Measurements from ENCODE around the gene PSMB8.
A peak's percentile ranks its signal among the peaks of the same experiment; 100 is the strongest.

PSMB8 gene

DNA sequence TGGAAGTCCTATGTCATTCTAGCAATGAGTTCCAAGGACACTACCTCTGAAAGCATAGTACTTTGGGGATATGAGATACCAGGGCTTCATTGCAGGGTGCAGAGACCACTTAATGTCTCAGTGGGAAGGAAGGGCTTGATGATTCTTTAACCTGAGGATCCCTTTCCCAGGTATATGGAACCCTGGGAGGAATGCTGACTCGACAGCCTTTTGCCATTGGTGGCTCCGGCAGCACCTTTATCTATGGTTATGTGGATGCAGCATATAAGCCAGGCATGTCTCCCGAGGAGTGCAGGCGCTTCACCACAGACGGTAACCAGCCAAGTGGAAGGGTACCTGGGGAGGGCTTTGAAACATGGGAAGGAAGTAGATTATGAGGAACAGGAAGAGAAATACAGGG, 14.3 kb upstream of the PSMB8 start:
- no peak for DNase-seq
- intact Hi-C loops (cut with DNase I) = no loop called here

DNA sequence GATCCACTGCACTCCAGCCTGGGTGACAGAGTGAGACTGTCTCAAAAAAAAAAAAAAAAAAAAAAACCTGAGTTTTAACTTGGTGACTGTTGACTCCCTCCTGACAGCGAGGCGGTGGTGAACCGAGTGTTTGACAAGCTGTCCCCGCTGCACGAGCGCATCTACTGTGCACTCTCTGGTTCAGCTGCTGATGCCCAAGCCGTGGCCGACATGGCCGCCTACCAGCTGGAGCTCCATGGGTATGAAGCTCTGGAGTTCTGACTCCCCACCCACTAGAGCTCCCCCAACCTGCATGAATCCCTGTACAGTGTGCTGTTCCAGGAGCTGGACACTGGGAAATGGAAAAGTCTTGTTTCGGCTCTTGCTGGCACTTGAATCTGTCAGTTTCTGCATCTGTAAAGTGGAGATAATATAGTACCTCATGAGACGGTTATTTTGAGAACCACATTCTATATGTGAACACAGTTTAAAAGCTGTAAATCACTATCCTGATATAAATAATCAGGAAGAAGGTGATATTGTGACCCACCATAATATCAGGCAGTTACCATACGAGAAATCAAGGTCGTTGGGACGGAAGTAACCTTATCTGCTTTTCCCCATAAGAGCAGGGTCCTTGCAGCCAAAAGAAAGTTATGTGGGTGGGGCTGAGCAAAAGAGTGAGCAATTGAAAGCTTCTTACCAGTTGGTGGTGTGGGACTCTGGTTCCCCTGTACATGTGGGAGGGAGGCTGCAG, 13.5 kb upstream of the PSMB8 start:
- no peak for DNase-seq
- intact Hi-C loops (cut with DNase I) = no loop called here

DNA sequence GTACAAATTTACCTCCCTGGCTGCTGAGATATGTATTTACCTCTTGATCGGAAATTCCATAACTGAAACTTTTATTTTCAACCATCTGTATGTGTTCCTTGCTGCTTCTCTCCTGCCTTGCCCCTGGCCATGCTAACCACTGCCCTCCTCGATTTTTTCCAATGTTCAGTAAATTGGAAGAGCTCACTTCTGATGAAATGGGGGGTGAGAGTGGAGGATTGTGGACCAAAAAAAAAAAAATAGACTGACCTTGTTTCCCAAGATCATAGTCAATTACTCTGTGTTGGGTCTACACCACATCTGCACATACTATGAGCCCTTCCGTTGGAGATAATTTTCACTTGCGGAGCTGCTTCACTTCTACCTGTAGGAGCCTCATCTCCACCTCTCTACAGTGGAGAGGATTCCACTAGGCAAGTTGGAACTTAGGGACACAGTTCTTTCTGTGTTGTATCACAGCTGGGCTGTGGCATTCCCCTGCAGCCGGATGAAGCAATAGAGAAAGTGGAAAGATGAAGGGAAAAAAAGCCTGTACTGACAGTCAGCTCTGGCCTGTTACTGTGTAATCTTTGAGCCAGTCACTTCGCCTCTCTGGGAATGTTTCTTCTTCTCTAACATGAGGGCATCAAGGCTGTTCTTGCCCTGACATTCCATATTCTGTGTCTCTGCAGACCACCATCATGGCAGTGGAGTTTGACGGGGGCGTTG, 11.8 kb upstream of the PSMB8 start:
- intact Hi-C loops (cut with DNase I) = no loop called here
- no peak for DNase-seq

DNA sequence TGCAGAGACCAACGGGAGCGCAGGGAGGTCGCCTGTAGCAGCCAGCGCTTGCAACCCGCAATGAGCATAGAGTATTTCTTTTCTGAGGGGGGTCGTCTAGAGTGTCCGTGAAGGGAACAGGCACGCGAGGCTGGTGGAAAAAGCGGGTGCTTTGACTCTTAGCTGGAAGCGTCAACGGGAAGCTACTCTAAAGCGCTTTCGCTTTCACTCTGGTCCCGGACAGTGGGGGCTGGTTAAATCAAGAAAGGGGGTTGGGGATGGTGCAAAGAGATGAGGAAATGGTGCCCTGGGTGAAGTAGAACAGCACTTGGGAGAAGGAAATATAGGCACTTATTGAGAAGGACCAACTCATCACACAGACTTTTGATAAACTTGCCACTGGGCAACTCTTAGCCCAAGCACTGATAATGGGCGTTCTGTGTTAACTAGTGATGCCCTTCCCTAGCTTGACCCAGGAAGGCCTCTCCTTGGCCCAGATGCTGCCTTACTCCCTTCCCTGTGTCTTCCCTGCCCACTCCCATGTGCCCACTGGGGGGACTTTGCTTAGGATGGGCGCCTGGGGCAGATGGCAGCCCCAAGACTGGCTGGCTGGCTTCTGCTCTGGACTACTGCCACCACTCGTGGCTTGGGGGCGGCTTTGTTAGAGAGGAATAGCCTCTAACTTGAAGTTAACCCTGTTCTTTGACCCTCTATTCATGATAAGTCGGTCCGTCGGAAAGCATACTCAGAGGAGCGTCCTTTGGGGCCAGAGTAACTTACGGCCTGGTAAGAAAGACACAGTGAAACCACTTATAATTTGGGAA, 10.7 kb upstream of the PSMB8 start:
- peak in 3 of 10 donors; percentile 18 to 72 (median 62) for DNase-seq
- intact Hi-C loops (cut with DNase I) = loop anchor here (1.0 kb wide), 1 partner anchor 16 kb away; the partner anchor contains the start of gene TAP2

DNA sequence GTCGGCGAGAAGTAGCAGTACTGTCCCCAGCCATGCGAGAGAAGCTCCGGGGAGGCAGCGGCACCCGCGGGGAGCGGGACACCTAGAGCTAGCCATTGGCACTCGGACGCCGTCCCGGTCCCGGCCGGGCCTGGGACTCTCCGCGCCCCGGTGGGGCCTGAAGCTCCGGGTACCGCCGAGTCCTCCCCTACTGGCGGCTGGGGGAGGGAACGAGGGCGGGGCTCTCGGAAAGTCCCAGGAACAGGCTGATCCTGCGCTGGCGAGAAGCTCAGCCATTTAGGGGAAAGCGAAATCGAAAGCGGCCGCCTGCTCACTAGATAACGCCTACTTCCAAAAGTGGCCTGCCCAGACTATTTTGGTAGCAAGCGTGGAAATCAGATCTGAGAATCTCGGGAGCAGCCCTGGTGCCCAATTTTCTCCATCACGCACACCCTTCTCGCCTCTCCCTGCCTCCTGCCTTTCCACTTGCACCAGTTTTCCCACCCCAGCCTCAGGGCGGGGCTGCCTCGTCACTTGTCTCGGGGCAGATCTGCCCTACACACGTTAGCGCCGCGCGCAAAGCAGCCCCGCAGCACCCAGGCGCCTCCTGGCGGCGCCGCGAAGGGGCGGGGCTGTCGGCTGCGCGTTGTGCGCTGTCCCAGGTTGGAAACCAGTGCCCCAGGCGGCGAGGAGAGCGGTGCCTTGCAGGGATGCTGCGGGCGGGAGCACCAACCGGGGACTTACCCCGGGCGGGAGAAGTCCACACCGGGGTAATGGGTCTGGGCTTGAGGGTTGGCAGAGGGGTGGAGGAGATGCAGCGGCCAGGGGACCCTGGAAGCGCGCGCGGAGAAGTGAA, 9.9 kb upstream of the PSMB8 start, which contains the start of the genes PSMB9 and TAP1:
TSS of gene PSMB9 (plus strand) at position 652 of the 835 bp plus-strand sequence. CDS start at position 690, 38 bp downstream.
TSS of gene TAP1 (minus strand) at position 164 of the 835 bp plus-strand sequence. CDS start at position 96, 68 bp downstream.
- DNase-seq = peak; percentile 84 to 99 (median 90)
- intact Hi-C loops (cut with DNase I) = loop anchor here (1.0 kb wide), 1 partner anchor 15 kb away; the partner anchor contains the start of gene TAP2

DNA sequence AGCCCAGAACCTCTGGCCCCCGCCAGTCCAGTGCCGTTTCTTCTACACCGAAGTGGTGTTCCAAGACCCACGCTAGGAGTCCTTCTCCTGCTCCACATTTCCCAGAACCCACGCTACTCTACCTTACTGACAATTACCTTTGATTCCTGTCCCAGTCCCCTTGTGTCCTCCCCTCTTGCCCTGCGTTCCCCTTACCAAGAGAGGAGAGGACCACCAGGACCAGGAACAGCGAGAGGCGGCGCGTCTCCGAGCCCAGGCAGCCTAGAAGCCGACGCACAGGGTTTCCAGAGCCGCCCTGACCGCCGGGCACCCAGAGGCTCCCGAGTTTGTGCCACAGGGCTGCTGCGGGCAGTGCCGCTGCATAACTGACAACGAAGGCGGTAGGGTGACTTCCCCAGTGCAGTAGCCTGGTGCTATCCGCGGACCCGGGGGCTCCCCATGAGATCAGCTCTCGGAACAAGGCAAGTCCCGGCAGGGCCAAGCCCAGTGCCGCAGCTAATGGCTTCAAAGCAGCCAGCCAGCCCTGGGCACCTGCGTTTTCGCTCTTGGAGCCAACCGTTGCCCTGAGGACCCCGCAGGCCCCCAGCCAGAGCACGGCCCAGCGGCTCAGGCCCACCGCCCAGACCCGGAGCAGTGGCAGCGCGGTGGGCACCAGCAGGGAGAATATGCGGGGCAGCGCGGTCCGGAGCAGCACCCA, 9.1 kb upstream of the PSMB8 start:
- intact Hi-C loops (cut with DNase I) = no loop called here
- DNase-seq = peak; percentile 30 to 92 (median 44)

DNA sequence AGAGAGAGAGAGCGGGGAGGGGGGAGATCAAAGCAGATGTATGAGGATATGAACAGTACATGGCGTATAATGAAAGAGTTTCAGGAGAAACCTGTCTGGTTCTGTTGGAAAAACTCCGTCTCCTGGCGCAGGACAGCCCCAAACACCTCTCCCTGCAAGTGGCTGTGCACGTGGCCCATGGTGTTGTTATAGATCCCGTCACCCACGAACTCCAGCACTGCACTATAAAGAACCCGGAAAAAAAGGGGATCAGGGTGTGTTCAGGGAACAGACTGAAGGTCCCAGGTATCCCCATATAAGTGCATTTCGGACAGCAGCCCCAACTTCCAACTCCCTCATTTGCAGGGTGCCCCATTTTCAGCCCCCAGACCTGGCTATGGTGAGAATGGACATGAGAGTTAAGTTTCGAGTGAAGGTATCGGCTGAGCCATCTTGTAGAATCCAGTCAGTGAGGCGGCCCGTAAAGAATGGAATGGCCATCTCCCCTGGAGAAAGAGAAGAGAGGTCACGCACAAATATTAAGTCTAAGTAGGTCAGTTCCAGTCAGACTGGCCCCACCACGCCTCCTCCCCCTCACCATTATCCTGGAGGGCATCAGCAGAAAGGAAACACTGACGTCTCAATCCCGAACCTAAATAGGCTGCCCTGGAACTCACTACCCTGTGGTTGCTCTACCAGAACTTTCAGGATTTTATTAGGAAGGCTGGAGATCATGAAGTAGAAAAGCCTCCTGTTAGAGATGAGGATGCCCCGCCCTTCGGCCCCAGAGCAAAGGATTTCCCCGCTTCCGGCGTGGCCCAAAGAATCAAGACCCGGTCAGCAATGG, 8.4 kb upstream of the PSMB8 start:
- DNase-seq = peak in 4 of 10 donors; percentile 30 to 89 (median 54)
- intact Hi-C loops (cut with DNase I) = no loop called here

DNA sequence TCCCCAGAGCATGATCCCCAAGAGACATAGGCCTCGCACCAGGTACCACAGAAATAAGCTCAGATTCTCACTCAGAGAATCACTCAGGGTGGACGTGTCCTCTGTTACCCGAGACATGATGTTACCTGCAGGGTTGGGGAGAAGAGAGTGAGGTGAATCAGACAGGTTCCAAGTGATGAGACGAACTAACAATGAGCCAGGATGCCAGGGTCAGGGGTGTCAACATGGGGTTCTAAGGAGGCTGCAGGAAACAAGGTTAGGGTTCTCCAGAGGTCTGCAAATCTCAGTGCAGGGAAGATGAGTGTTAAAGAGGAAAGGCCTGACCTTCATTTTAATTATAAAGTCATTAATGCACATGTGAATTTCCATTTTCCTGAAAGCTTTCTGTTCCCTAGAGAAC, 7.2 kb upstream of the PSMB8 start:
- intact Hi-C loops (cut with DNase I) = no loop called here
- no peak for DNase-seq

DNA sequence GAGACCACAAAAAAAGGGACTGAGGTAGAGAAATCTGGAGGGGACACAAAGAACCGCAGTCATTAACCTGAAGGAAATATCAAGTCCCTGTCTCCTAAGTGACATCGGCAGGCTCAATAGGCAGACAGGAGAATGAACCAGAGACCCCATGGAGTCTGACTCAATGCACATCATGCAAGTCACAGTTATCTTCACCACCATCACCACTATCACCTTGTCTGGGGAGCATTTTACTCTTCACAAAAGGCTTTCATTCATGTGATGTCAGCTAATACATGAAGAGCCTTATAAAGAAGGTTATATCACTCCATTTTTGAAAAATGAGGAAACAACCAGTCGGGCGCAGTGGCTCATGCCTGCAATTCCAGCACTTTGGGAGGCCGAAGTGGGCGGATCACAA, 5.3 kb upstream of the PSMB8 start:
- intact Hi-C loops (cut with DNase I) = no loop called here
- no peak for DNase-seq

DNA sequence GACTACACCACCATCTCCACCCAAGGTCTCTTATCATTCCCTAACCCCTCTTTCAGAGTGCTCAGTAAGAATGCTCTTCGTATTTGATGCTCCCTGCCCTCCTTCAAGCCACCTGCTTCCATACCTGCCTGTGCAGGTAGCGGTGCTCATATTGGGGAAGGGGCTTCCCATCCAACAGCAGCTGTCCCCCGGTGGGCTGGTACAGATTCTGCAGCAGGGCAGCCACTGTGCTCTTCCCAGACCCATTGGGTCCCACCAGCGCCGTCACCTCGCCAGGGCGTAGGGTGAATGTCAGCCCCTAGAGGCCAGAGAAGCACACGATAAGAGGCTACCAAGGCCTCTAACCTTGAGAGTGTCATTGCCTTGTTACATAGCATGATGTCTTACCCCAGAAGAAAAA, 3.9 kb upstream of the PSMB8 start:
- intact Hi-C loops (cut with DNase I) = no loop called here
- no peak for DNase-seq

DNA sequence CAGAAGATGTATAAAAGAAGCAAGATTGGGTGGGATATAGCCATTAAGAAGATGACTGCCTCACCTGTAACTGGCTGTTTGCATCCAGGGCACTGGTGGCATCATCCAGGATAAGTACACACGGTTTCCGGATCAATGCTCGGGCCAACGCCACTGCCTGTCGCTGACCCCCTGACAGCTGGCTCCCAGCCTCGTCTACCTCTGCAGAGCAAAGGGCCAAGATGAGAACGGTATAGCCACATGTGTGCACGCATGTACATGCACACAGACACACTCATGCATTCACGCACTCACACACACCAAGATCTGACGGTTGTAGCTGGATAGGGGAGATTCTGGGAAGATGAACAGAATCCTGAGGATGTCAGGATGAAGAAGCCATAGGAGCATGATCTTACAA, 3.2 kb upstream of the PSMB8 start:
- peak in 1 of 10 donors; percentile 71 for DNase-seq
- intact Hi-C loops (cut with DNase I) = no loop called here

DNA sequence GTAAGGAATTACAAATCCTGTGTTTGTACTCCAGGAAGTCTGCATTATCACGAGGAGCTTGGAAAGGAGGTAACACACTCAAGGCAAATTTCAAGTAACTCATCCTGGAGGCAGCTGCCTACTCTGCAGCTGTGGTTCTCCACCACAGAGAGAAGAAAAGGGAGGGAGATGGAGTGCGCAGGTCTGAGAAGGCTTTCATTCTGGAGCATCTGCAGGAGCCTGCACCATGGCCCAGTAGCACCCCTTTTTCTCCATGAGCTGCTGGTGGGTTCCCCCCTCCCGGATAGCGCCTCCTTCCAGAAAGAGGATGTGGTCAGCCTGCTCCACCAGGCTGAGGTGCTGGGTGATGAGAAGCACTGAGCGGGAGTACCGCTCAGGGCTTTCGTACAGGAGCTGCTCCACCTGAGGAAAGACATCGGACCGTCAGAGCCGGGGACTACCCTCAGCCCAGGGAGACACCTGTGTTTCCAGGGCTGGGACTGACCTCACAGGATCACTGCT, 1.6 kb upstream of the PSMB8 start:
- peak in 3 of 10 donors; percentile 59 to 86 (median 61) for DNase-seq
- intact Hi-C loops (cut with DNase I) = no loop called here

DNA sequence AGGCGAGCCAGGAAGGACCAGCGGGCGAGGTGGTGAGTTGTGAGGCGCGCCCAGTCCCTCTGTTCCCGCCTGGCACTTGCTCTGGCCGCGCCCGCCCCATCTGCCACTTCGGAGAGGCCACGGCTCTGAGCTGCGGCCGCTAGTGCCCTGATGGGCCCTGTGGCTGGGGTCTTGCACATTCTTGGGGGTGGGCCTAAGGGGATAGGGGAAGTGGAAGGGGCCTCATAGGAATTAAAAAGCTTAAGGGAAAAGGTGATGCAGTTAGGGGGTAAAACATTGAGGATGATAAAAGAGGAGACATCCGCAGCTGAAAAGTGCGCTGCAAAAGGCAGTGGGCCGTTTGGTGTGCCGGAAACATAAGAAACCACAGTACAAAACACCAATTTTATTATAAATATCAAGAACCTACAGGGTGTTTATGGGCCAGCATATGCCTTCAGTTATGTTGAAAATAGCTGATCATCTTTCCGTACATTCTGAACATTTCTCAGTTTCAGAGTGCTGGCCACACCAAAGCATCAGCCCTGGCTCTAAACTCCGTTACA, 1.1 kb upstream of the PSMB8 start:
- intact Hi-C loops (cut with DNase I) = no loop called here
- DNase-seq = no peak

DNA sequence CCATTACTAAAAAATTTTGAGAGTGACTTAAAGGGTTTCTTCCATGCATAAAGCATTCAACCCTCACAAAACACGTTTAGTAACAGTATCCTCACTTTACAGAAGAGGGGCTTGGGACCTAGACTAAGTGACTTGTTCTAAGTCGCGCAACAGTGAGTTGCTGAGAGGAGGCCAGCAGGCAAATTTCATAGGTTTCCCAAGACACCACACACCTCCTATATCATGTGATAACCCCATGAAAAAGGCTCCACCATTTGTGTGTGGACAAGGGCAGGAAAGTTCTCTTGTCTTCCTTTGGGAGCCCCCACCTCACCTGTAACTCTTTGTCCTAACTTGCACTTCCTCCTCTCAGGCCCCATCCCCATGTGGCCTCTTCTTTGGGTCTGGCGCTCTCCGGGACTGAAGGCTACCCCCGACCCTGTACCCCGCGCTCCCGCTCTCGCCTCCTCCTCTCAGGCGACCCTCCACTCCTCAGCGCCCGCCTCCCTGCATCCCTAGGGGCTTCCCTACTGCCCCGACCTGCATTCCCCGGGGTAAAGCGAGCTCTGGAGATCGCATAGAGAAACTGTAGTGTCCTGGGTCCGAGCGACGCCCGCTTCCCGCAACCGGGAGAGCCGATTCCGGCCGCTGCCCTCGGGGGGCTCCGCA, 392 bp downstream of the PSMB8 start:
- intact Hi-C loops (cut with DNase I) = no loop called here
- no peak for DNase-seq

DNA sequence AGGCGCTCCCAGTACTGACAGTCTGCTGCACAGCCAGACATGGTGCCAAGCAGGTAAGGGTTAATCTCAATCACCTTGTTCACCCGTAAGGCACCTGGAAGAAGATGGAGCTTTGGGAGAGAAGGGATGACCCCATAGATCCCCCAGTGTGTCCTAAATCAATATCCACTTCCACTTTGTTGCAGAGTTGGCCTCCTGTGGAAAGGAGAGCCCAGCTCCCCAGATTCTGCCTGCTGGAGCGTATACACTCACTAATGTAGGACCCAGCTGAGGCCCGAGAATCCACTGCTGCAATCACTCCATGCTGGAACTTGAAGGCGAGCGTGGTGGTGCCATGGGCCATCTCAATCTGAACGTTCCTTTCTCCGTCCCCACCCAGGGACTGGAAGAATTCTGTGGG, 1.2 kb downstream of the PSMB8 start:
- intact Hi-C loops (cut with DNase I) = no loop called here

DNA sequence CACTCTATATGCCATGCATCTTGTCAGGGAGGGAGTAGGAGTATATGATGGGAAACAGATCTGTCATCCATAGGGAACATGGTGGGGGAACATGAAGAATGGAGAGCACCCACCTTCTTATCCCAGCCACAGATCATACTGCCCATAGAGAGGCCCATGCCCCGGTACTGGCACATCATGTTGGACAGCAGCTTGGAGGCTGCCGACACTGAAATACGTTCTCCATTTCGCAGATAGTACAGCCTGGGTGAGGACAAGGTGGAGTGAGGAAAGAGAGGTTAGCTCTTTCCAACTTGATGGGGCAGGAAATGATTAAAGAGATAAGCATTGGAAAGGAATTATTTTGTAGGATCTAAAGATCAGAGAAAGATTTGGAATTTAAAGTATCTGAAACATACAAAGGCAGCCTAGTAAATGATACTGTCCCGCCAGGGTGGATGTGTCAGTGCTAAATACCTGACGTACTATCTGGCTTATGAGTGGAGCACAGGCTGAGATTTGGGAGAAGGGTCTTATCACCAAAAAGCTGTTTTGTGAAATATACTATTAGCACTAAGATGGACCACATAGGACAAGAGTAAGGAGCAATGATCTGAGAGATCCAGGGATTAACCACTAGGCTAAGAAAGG, 1.7 kb downstream of the PSMB8 start:
- no peak for DNase-seq
- intact Hi-C loops (cut with DNase I) = no loop called here

More for the DNA sequence above, 1.2 kb downstream of the PSMB8 start:
- no peak for DNase-seq

Measured in posterior cingulate gyrus (tissue), 11 donors.